ENCODE results near the gene ARHGEF2.

Gene ARHGEF2

DNA sequence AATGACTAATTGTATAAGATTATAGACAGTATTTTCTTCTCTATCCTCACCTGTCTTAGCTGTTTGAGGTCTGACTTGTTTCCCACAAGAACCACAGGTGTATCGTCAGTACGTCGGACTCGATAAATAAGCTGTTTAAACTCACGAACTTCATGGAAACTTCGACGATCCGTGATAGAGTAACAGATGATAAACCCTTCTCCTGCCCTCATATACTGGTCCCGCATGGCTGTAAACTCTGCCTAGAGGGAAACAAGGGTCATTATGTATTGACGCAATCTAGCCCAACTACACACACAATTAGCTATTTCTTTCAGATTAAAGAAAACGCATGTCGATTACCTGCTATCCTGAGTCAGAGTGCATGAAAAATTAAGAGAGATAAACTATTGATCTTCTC, 74.1 kb downstream of the ARHGEF2 start:
- H3K36me3 ChIP-seq, result peaks cover 100% of the 10 kb centered on the region
- peaks cover 2 to 7% of the 10 kb centered on the region in 2 experiments for H3K4me1 ChIP-seq (ENCODE audit: control insufficient read depth in 1 of 2, insufficient read depth in 1 of 2, low read depth in 1 of 2, low read length in 1 of 2)
- TF ChIP-seq, protein P1, sequence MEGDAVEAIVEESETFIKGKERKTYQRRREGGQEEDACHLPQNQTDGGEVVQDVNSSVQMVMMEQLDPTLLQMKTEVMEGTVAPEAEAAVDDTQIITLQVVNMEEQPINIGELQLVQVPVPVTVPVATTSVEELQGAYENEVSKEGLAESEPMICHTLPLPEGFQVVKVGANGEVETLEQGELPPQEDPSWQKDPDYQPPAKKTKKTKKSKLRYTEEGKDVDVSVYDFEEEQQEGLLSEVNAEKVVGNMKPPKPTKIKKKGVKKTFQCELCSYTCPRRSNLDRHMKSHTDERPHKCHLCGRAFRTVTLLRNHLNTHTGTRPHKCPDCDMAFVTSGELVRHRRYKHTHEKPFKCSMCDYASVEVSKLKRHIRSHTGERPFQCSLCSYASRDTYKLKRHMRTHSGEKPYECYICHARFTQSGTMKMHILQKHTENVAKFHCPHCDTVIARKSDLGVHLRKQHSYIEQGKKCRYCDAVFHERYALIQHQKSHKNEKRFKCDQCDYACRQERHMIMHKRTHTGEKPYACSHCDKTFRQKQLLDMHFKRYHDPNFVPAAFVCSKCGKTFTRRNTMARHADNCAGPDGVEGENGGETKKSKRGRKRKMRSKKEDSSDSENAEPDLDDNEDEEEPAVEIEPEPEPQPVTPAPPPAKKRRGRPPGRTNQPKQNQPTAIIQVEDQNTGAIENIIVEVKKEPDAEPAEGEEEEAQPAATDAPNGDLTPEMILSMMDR (IDR thresholded peaks at IDR 0.05), result no peak
- no peak overlapping the region for H3K27ac ChIP-seq
- no peak overlapping the region for H3K4me3 ChIP-seq (ENCODE audit: low read depth in 1 of 2, low read length in 1 of 2)
- H3K27me3 ChIP-seq, result no peaks in the 10 kb centered on the region
- peaks cover 8% of the 10 kb centered on the region for H3K9me3 ChIP-seq

DNA sequence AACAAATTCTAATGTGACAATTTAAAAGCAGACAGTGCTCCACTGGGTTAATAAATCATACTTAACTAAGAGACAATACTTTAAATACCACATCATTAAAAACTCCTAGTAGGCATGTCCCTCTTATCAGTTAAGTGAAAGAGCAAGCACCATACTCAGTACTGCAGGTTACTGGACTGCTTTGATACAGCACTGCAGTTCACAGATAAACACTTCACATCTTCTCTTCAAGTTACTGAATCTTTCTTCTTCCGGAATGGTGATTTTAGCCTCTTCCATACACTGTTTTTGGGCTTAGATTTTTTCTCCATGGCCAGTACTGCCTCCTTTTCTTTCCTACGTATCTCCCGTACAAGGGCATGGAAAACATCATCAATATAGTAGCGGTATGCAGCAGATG, 78.2 kb downstream of the ARHGEF2 start:
- H3K9me3 ChIP-seq, result peaks cover 8% of the 10 kb centered on the region
- H3K4me1 ChIP-seq (ENCODE audit: control insufficient read depth in 1 of 2, insufficient read depth in 1 of 2, low read depth in 1 of 2, low read length in 1 of 2), result no peaks in the 10 kb centered on the region
- no peak overlapping the region for H3K27ac ChIP-seq
- H3K4me3 ChIP-seq (ENCODE audit: low read depth in 1 of 2, low read length in 1 of 2), result no peak overlapping the region
- no peaks in the 10 kb centered on the region for H3K27me3 ChIP-seq
- TF ChIP-seq, protein P1 (IDR thresholded peaks at IDR 0.05), result no peak
- H3K36me3 ChIP-seq, result peaks cover 94% of the 10 kb centered on the region

DNA sequence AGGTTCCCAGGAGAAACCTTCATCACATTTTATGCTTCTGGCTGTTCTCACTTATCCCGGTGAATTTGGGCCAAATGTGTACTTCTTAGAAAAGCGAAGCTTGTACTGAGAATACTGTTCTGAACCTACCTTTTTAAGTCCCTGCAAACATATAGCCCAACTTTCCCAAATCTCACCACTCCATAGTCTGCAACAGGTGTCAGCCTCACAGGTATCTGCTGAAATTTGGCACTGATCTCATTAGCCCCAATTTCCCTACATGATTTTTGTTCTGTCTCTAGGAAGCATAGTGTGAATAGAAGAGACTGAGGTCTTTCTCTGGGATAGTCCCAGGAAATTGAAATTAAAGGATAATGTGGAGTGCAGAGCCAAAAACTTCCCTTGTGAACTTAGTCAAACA, 78.7 kb downstream of the ARHGEF2 start:
- Histone ChIP-seq H3K4me3 (ENCODE audit: low read depth in 1 of 2, low read length in 1 of 2) (no peak overlapping the region), H3K27ac (no peak overlapping the region), H3K4me1 (ENCODE audit: control insufficient read depth in 1 of 2, insufficient read depth in 1 of 2, low read depth in 1 of 2, low read length in 1 of 2) (no peaks in the 10 kb centered on the region), H3K27me3 (no peaks in the 10 kb centered on the region), H3K9me3 (peaks cover 8% of the 10 kb centered on the region), H3K36me3 (peaks cover 89% of the 10 kb centered on the region)
- TF ChIP-seq, protein P1 (IDR thresholded peaks at IDR 0.05), result no peak

DNA sequence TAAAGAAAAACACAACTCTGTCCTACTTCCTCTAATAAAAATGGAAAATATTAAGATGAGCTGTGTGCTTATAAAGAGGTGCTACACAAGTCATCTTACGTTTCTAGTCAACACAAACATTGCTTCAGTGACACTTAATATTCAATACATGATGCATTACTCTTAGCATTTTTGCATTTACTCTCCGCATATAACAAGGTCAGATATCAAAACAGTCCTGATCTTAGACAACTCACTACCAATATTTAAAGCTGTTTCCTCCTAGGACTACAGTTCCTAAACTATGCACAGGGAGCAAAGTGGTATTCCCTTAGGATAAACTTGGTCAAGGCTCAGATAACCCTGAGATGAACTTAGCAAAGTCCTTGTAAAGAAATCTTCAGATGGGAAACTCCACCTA, 79.5 kb downstream of the ARHGEF2 start:
- Histone ChIP-seq H3K4me3 (ENCODE audit: low read depth in 1 of 2, low read length in 1 of 2) (no peak overlapping the region), H3K9me3 (peaks cover 5% of the 10 kb centered on the region), H3K36me3 (peaks cover 81% of the 10 kb centered on the region), H3K27ac (peak overlapping the region; percentile 47), H3K27me3 (no peaks in the 10 kb centered on the region), H3K4me1 (ENCODE audit: control insufficient read depth in 1 of 2, insufficient read depth in 1 of 2, low read depth in 1 of 2, low read length in 1 of 2) (no peaks in the 10 kb centered on the region)
- TF ChIP-seq, protein P1 (IDR thresholded peaks at IDR 0.05), result no peak

DNA sequence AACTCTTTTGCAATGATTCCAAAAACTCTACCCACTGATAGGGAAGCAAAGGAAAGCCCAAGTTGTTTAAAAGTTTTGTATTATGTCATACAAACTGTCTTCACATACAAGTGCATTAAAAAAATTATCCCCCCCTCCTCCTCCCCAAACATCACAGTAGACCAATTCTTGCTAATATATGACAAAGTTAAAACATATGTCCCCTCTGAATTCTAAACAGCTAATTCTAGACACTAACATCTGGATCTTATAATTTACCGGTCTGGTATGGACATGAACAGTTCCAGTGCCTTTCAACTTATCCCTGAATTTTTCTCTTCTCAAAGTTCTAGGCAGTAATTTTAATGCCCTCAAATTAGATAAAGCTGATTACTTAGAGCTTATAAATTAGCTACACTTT, 80.6 kb downstream of the ARHGEF2 start:
- Histone ChIP-seq H3K9me3 (no peaks in the 10 kb centered on the region), H3K4me3 (ENCODE audit: low read depth in 1 of 2, low read length in 1 of 2) (no peak overlapping the region), H3K27ac (no peak overlapping the region), H3K4me1 (ENCODE audit: control insufficient read depth in 1 of 2, insufficient read depth in 1 of 2, low read depth in 1 of 2, low read length in 1 of 2) (no peaks in the 10 kb centered on the region), H3K36me3 (peaks cover 70% of the 10 kb centered on the region), H3K27me3 (no peaks in the 10 kb centered on the region)
- TF ChIP-seq, protein P1 (IDR thresholded peaks at IDR 0.05), result no peak

Measured in neutrophil (primary cell).